ENCODE measurements around the gene CCAR1.
"Not testable (repeated sequence)": the region's sequence is repeated elsewhere in the genome, so short reads cannot be mapped to it uniquely, and the experiment has no call there.

CCAR1 gene

GRCh38 chr10:68720793-68721672 is at the start of gene CCAR1:
Gene CCAR1 (plus strand): TSS chr10:68721239. CDS start chr10:68722505, 1,266 bp downstream.
- DNase-seq (ENCODE audit: low read depth): peak; percentile 97

GRCh38 chr10:68684413-68684812 is 36.6 kb upstream of the CCAR1 start:
- DNase-seq (ENCODE audit: low read depth): no peak

GRCh38 chr10:68696018-68696417 is 25.0 kb upstream of the CCAR1 start:
- no peak for DNase-seq (ENCODE audit: low read depth)

- DNase-seq (ENCODE audit: low read depth): no peak
Observed at GRCh38 chr10:68697106-68697505, 23.9 kb upstream of the CCAR1 start.

- no peak for DNase-seq (ENCODE audit: low read depth)
Observed at GRCh38 chr10:68700197-68700596, 20.8 kb upstream of the CCAR1 start.

GRCh38 chr10:68705548-68705947 is 15.5 kb upstream of the CCAR1 start:
- DNase-seq (ENCODE audit: low read depth): no peak

GRCh38 chr10:68708987-68709386 is 12.1 kb upstream of the CCAR1 start:
- not testable (repeated sequence) for DNase-seq (ENCODE audit: low read depth)

GRCh38 chr10:68713065-68713464 is 8.0 kb upstream of the CCAR1 start:
- not testable (repeated sequence) for DNase-seq (ENCODE audit: low read depth)

GRCh38 chr10:68717435-68717834 is 3.6 kb upstream of the CCAR1 start:
- DNase-seq (ENCODE audit: low read depth): no peak

GRCh38 chr10:68721673-68722335 is 765 bp downstream of the CCAR1 start:
- no peak for DNase-seq (ENCODE audit: low read depth)

GRCh38 chr10:68725016-68725415 is 4.0 kb downstream of the CCAR1 start:
- DNase-seq (ENCODE audit: low read depth): no peak

GRCh38 chr10:68727146-68727545 is 6.1 kb downstream of the CCAR1 start:
- DNase-seq (ENCODE audit: low read depth): no peak

GRCh38 chr10:68732651-68733050 is 11.6 kb downstream of the CCAR1 start:
- DNase-seq (ENCODE audit: low read depth): no peak

GRCh38 chr10:68734349-68734748 is 13.3 kb downstream of the CCAR1 start:
- DNase-seq (ENCODE audit: low read depth): no peak

- no peak for DNase-seq (ENCODE audit: low read depth)
Observed at GRCh38 chr10:68735119-68735518, 14.1 kb downstream of the CCAR1 start.

- not testable (repeated sequence) for DNase-seq (ENCODE audit: low read depth)
Observed at GRCh38 chr10:68735739-68736138, 14.7 kb downstream of the CCAR1 start.

GRCh38 chr10:68740676-68741075 is 19.6 kb downstream of the CCAR1 start:
- not testable (repeated sequence) for DNase-seq (ENCODE audit: low read depth)

- DNase-seq (ENCODE audit: low read depth): no peak
Observed at GRCh38 chr10:68742397-68742796, 21.4 kb downstream of the CCAR1 start.

- no peak for DNase-seq (ENCODE audit: low read depth)
Observed at GRCh38 chr10:68752711-68753350, 31.8 kb downstream of the CCAR1 start.

GRCh38 chr10:68756246-68756645 is 35.2 kb downstream of the CCAR1 start:
- no peak for DNase-seq (ENCODE audit: low read depth)

- no peak for DNase-seq (ENCODE audit: low read depth)
Observed at GRCh38 chr10:68756766-68757165, 35.7 kb downstream of the CCAR1 start.

GRCh38 chr10:68759223-68759863 is 38.3 kb downstream of the CCAR1 start:
- no peak for DNase-seq (ENCODE audit: low read depth)

All from stimulated activated CD8-positive, alpha-beta memory T cell treated with anti-CD3 and anti-CD28 coated beads, Interleukin-12 subunit alpha, Interleukin-12 subunit beta, amount 100 ng/mL, for 1 hour (primary cell).